ENCODE data around the gene KRCC1. TPM values are rescaled to one million over a fixed set of nuclear protein-coding genes. Genes with fewer than 3 reads are reported as not detected.

Gene KRCC1
- total and polyA plus RNA-seq, 7 experiments from 2014 or later, result 7.1 to 33.9 (median 29.3) TPM

- Histone ChIP-seq H3K36me3 (ENCODE audit: control insufficient read depth in 2 of 3, insufficient read depth in 3 of 3, low read length in 3 of 3) (no peaks in the 10 kb centered on the region), H3K27me3 (ENCODE audit: control insufficient read depth in 2 of 2, insufficient read depth in 2 of 2, low read length in 2 of 2) (no peaks in the 10 kb centered on the region), H3K9me3 (ENCODE audit: control insufficient read depth in 2 of 3, low read length in 3 of 3) (no peaks in the 10 kb centered on the region), H3K27ac (ENCODE audit: low read depth, low read length) (no peak overlapping the region), H3K4me3 (ENCODE audit: low read length) (no peak overlapping the region), H3K4me1 (ENCODE audit: control insufficient read depth in 2 of 2, insufficient read depth in 2 of 2, low read length in 2 of 2) (no peaks in the 10 kb centered on the region)
- ChIA-PET POLR2A (no interaction called here), CTCF (no interaction called here)
- ATAC-seq, result no peak
- H3K36me3 Mint-ChIP-seq, result no peaks in the 10 kb centered on the region
- H3K4me3 Mint-ChIP-seq, result no peak overlapping the region
- no peaks in the 10 kb centered on the region for H3K4me1 Mint-ChIP-seq
- intact Hi-C loops (cut with micrococcal nuclease), result no loop called here
- H3K27ac Mint-ChIP-seq, result no peak overlapping the region
- H3K27me3 Mint-ChIP-seq, result peaks cover 0 to 13% (median 0%) of the 10 kb centered on the region in 5 donors
- no peak for DNase-seq
- H3K9me3 Mint-ChIP-seq, result peaks cover 0 to 2% (median 0%) of the 10 kb centered on the region in 11 donors
Measured at GRCh38 chr2:88070055-88070454, 14.5 kb upstream of the KRCC1 start.

GRCh38 chr2:88069117-88069516, 13.5 kb upstream of the KRCC1 start:
- Mint-ChIP-seq H3K9me3 (peaks cover 0 to 2% (median 0%) of the 10 kb centered on the region in 11 donors), H3K4me1 (no peaks in the 10 kb centered on the region), H3K27me3 (peaks cover 0 to 14% (median 0%) of the 10 kb centered on the region in 5 donors), H3K4me3 (no peak overlapping the region), H3K27ac (no peak overlapping the region), H3K36me3 (no peaks in the 10 kb centered on the region)
- no peaks in the 10 kb centered on the region for H3K27me3 ChIP-seq (ENCODE audit: control insufficient read depth in 2 of 2, insufficient read depth in 2 of 2, low read length in 2 of 2)
- H3K36me3 ChIP-seq (ENCODE audit: control insufficient read depth in 2 of 3, insufficient read depth in 3 of 3, low read length in 3 of 3), result no peaks in the 10 kb centered on the region
- POLR2A ChIA-PET, result no interaction called here
- no peak overlapping the region for H3K27ac ChIP-seq (ENCODE audit: low read depth, low read length)
- no peaks in the 10 kb centered on the region for H3K4me1 ChIP-seq (ENCODE audit: control insufficient read depth in 2 of 2, insufficient read depth in 2 of 2, low read length in 2 of 2)
- H3K9me3 ChIP-seq (ENCODE audit: control insufficient read depth in 2 of 3, low read length in 3 of 3), result no peaks in the 10 kb centered on the region
- CTCF ChIA-PET, result interaction anchor here (1.7 kb wide), 1 partner anchor 8 kb away, joined by 5 read pairs; no protein-coding TSS in a partner anchor
- intact Hi-C loops (cut with micrococcal nuclease), result no loop called here
- H3K4me3 ChIP-seq (ENCODE audit: low read length), result no peak overlapping the region
- no peak for DNase-seq
- no peak for ATAC-seq

- CTCF ChIA-PET, result interaction anchor here (1.7 kb wide), 1 partner anchor 7 kb away, joined by 5 read pairs; no protein-coding TSS in a partner anchor
Measured at GRCh38 chr2:88068044-88068443, 12.5 kb upstream of the KRCC1 start.

GRCh38 chr2:88067598-88067997, 12.0 kb upstream of the KRCC1 start, which contains the start of gene SMYD1:
SMYD1 (plus strand) TSS chr2:88067825; CDS start chr2:88067865, 40 bp downstream.
- no peaks in the 10 kb centered on the region for H3K9me3 ChIP-seq (ENCODE audit: control insufficient read depth in 2 of 3, low read length in 3 of 3)
- H3K27ac Mint-ChIP-seq, result no peak within 1 kb of the TSS
- H3K27ac ChIP-seq (ENCODE audit: low read depth, low read length), result no peak within 1 kb of the TSS
- intact Hi-C loops (cut with micrococcal nuclease), result no loop called here
- ChIA-PET CTCF (no interaction called here), POLR2A (interaction anchor here (1.1 kb wide), 1 partner anchor 13 kb away, joined by 3 read pairs; no protein-coding TSS in a partner anchor)
- H3K27me3 ChIP-seq (ENCODE audit: control insufficient read depth in 2 of 2, insufficient read depth in 2 of 2, low read length in 2 of 2), result no peaks in the 10 kb centered on the region
- DNase-seq (no peak), ATAC-seq (no peak)
- H3K4me1 Mint-ChIP-seq, result no peaks in the 10 kb centered on the region
- H3K36me3 ChIP-seq (ENCODE audit: control insufficient read depth in 2 of 3, insufficient read depth in 3 of 3, low read length in 3 of 3), result no peaks in the 10 kb centered on the region
- no peaks in the 10 kb centered on the region for H3K36me3 Mint-ChIP-seq
- peaks cover 0 to 6% (median 0%) of the 10 kb centered on the region in 5 donors for H3K27me3 Mint-ChIP-seq
- H3K4me1 ChIP-seq (ENCODE audit: control insufficient read depth in 2 of 2, insufficient read depth in 2 of 2, low read length in 2 of 2), result no peaks in the 10 kb centered on the region
- no peak within 1 kb of the TSS for H3K4me3 Mint-ChIP-seq
- H3K4me3 ChIP-seq (ENCODE audit: low read length), result no peak within 1 kb of the TSS
- peaks cover 0 to under 1% (median 0%) of the 10 kb centered on the region in 11 donors for H3K9me3 Mint-ChIP-seq

More at GRCh38 chr2:88068044-88068443, 12.5 kb upstream of the KRCC1 start:
- Histone ChIP-seq H3K27me3 (ENCODE audit: control insufficient read depth in 2 of 2, insufficient read depth in 2 of 2, low read length in 2 of 2) (no peaks in the 10 kb centered on the region), H3K36me3 (ENCODE audit: control insufficient read depth in 2 of 3, insufficient read depth in 3 of 3, low read length in 3 of 3) (no peaks in the 10 kb centered on the region), H3K4me3 (ENCODE audit: low read length) (no peak overlapping the region), H3K27ac (ENCODE audit: low read depth, low read length) (no peak overlapping the region), H3K4me1 (ENCODE audit: control insufficient read depth in 2 of 2, insufficient read depth in 2 of 2, low read length in 2 of 2) (no peaks in the 10 kb centered on the region), H3K9me3 (ENCODE audit: control insufficient read depth in 2 of 3, low read length in 3 of 3) (no peaks in the 10 kb centered on the region)
- H3K4me1 Mint-ChIP-seq, result no peaks in the 10 kb centered on the region
- no peak overlapping the region for H3K27ac Mint-ChIP-seq
- POLR2A ChIA-PET, result interaction anchor here (1.1 kb wide), 1 partner anchor 13 kb away, joined by 3 read pairs; no protein-coding TSS in a partner anchor
- H3K9me3 Mint-ChIP-seq, result no peaks in the 10 kb centered on the region
- DNase-seq, result no peak
- no peak for ATAC-seq
- intact Hi-C loops (cut with micrococcal nuclease), result no loop called here
- no peak overlapping the region for H3K4me3 Mint-ChIP-seq
- H3K27me3 Mint-ChIP-seq, result peaks cover 0 to 8% (median 0%) of the 10 kb centered on the region in 5 donors
- H3K36me3 Mint-ChIP-seq, result no peaks in the 10 kb centered on the region

- no peaks in the 10 kb centered on the region for H3K9me3 ChIP-seq (ENCODE audit: control insufficient read depth in 2 of 3, low read length in 3 of 3)
- Mint-ChIP-seq H3K4me1 (no peaks in the 10 kb centered on the region), H3K27ac (no peak overlapping the region), H3K9me3 (peaks cover 0 to 2% (median 0%) of the 10 kb centered on the region in 11 donors), H3K4me3 (no peak overlapping the region), H3K36me3 (no peaks in the 10 kb centered on the region), H3K27me3 (peaks cover 0 to 6% (median 0%) of the 10 kb centered on the region in 5 donors)
- POLR2A ChIA-PET, result interaction anchor here (1.1 kb wide), 1 partner anchor 12 kb away, joined by 3 read pairs; no protein-coding TSS in a partner anchor
- intact Hi-C loops (cut with micrococcal nuclease), result no loop called here
- CTCF ChIA-PET, result no interaction called here
- no peak overlapping the region for H3K27ac ChIP-seq (ENCODE audit: low read depth, low read length)
- H3K36me3 ChIP-seq (ENCODE audit: control insufficient read depth in 2 of 3, insufficient read depth in 3 of 3, low read length in 3 of 3), result no peaks in the 10 kb centered on the region
- no peaks in the 10 kb centered on the region for H3K27me3 ChIP-seq (ENCODE audit: control insufficient read depth in 2 of 2, insufficient read depth in 2 of 2, low read length in 2 of 2)
- H3K4me3 ChIP-seq (ENCODE audit: low read length), result no peak overlapping the region
- DNase-seq (no peak), ATAC-seq (no peak)
- no peaks in the 10 kb centered on the region for H3K4me1 ChIP-seq (ENCODE audit: control insufficient read depth in 2 of 2, insufficient read depth in 2 of 2, low read length in 2 of 2)
Measured at GRCh38 chr2:88067189-88067588, 11.6 kb upstream of the KRCC1 start.

- ChIA-PET CTCF (no interaction called here), POLR2A (no interaction called here)
- Histone ChIP-seq H3K4me3 (ENCODE audit: low read length) (no peak overlapping the region), H3K9me3 (ENCODE audit: control insufficient read depth in 2 of 3, low read length in 3 of 3) (no peaks in the 10 kb centered on the region), H3K36me3 (ENCODE audit: control insufficient read depth in 2 of 3, insufficient read depth in 3 of 3, low read length in 3 of 3) (no peaks in the 10 kb centered on the region), H3K27me3 (ENCODE audit: control insufficient read depth in 2 of 2, insufficient read depth in 2 of 2, low read length in 2 of 2) (no peaks in the 10 kb centered on the region), H3K4me1 (ENCODE audit: control insufficient read depth in 2 of 2, insufficient read depth in 2 of 2, low read length in 2 of 2) (no peaks in the 10 kb centered on the region), H3K27ac (ENCODE audit: low read depth, low read length) (no peak overlapping the region)
- DNase-seq (no peak), ATAC-seq (no peak)
- no peak overlapping the region for H3K4me3 Mint-ChIP-seq
- H3K36me3 Mint-ChIP-seq, result no peaks in the 10 kb centered on the region
- intact Hi-C loops (cut with micrococcal nuclease), result no loop called here
- peaks cover 0 to 2% (median 0%) of the 10 kb centered on the region in 11 donors for H3K9me3 Mint-ChIP-seq
- no peaks in the 10 kb centered on the region for H3K4me1 Mint-ChIP-seq
- H3K27me3 Mint-ChIP-seq, result peaks cover 0 to 6% (median 0%) of the 10 kb centered on the region in 5 donors
- H3K27ac Mint-ChIP-seq, result no peak overlapping the region
Measured at GRCh38 chr2:88066543-88066942, 11.0 kb upstream of the KRCC1 start.

GRCh38 chr2:88061295-88061694, 5.7 kb upstream of the KRCC1 start:
- Histone ChIP-seq H3K36me3 (ENCODE audit: control insufficient read depth in 2 of 3, insufficient read depth in 3 of 3, low read length in 3 of 3) (no peaks in the 10 kb centered on the region), H3K27me3 (ENCODE audit: control insufficient read depth in 2 of 2, insufficient read depth in 2 of 2, low read length in 2 of 2) (no peaks in the 10 kb centered on the region), H3K9me3 (ENCODE audit: control insufficient read depth in 2 of 3, low read length in 3 of 3) (no peaks in the 10 kb centered on the region), H3K27ac (ENCODE audit: low read depth, low read length) (no peak overlapping the region), H3K4me3 (ENCODE audit: low read length) (no peak overlapping the region), H3K4me1 (ENCODE audit: control insufficient read depth in 2 of 2, insufficient read depth in 2 of 2, low read length in 2 of 2) (peaks cover 1 to 2% of the 10 kb centered on the region in 2 donors)
- Mint-ChIP-seq H3K9me3 (peaks cover 0 to 2% (median 0%) of the 10 kb centered on the region in 11 donors), H3K27ac (no peak overlapping the region), H3K4me3 (no peak overlapping the region), H3K4me1 (peaks cover 5 to 27% (median 15%) of the 10 kb centered on the region in 7 donors), H3K27me3 (peaks cover 0 to 3% (median 0%) of the 10 kb centered on the region in 5 donors), H3K36me3 (no peaks in the 10 kb centered on the region)
- POLR2A ChIA-PET, result interaction anchor here (0.6 to 1.8 kb wide), 2 partner anchors 13 to 44 kb away, joined by 3 to 6 read pairs; partner anchors contain the start of gene RNU2-63P
- intact Hi-C loops (cut with micrococcal nuclease), result loop anchor here in 1 of 2 donors (1.0 to 5.0 kb wide), 2 partner anchors 99 to 611 kb away; no protein-coding TSS in a partner anchor
- no peak for DNase-seq
- ATAC-seq, result no peak
- CTCF ChIA-PET, result interaction anchor here (0.7 to 4.9 kb wide), 12 partner anchors 8 to 107 kb away, joined by 3 to 115 read pairs (median 5); no protein-coding TSS in a partner anchor
